Stimulated activated CD4-positive, alpha-beta T cell treated with anti-CD3 and anti-CD28 coated beads, Interleukin-2, amount 100 ng/mL, for 48 hours (primary cell): ENCODE results near the gene GCGR.
A peak's percentile ranks its signal among the peaks of the same experiment; 100 is the strongest.
"Not testable (repeated sequence)": the region's sequence is repeated elsewhere in the genome, so short reads cannot be mapped to it uniquely, and the experiment has no call there.

Experiments used
- DNase-seq, 2 donors: peaks; one replicate each; pipeline ENCODE4 v3.0.0-alpha.2; 2020

Gene GCGR

GRCh38 chr17:81833160-81833920 is 29.4 kb downstream of the GCGR start, which contains the start of gene MCRIP1:
MCRIP1 (minus strand) TSS chr17:81833291; CDS start chr17:81824506, 8,785 bp downstream.
- DNase-seq = peak; percentile 94 to 96

- no peak for DNase-seq
These were observed 30.2 kb downstream of the GCGR start for GRCh38 chr17:81833921-81834830.

GRCh38 chr17:81834831-81835267 is 30.9 kb downstream of the GCGR start, which contains the start of gene PPP1R27:
PPP1R27 (minus strand) TSS chr17:81835050; CDS start chr17:81834953, 97 bp downstream.
- DNase-seq = no peak

- DNase-seq = no peak
These were observed 33.7 kb downstream of the GCGR start for GRCh38 chr17:81837641-81838040.

GRCh38 chr17:81838753-81839255 is 34.9 kb downstream of the GCGR start:
- DNase-seq = no peak

- DNase-seq = no peak
These were observed 35.4 kb downstream of the GCGR start for GRCh38 chr17:81839301-81839700.

- not testable (repeated sequence) for DNase-seq
These were observed 36.1 kb downstream of the GCGR start for GRCh38 chr17:81840059-81840458.

GRCh38 chr17:81840826-81841778 is 37.2 kb downstream of the GCGR start:
- DNase-seq = no peak

- no peak for DNase-seq
These were observed 37.9 kb downstream of the GCGR start for GRCh38 chr17:81841866-81842265.

- DNase-seq = no peak
These were observed 38.4 kb downstream of the GCGR start for GRCh38 chr17:81842378-81842724.

GRCh38 chr17:81842725-81843504 is 39.0 kb downstream of the GCGR start:
- no peak for DNase-seq

- no peak for DNase-seq
These were observed 39.9 kb downstream of the GCGR start for GRCh38 chr17:81843713-81844326.

- DNase-seq = no peak
These were observed 40.4 kb downstream of the GCGR start for GRCh38 chr17:81844327-81844851.

GRCh38 chr17:81844887-81845286 is 40.9 kb downstream of the GCGR start:
- no peak for DNase-seq

- DNase-seq = no peak
These were observed 41.4 kb downstream of the GCGR start for GRCh38 chr17:81845361-81845760.

- DNase-seq = no peak
These were observed 42.2 kb downstream of the GCGR start for GRCh38 chr17:81845881-81846742.

GRCh38 chr17:81846743-81847689 is 43.1 kb downstream of the GCGR start:
- DNase-seq = no peak

- DNase-seq = no peak
These were observed 45.5 kb downstream of the GCGR start for GRCh38 chr17:81849457-81849856.

GRCh38 chr17:81851423-81851822 is 47.5 kb downstream of the GCGR start:
- DNase-seq = no peak
